ENCODE measurements around the gene GMCL2. TPM values are rescaled to one million over a fixed set of nuclear protein-coding genes. Genes with fewer than 3 reads are reported as not detected.

GMCL2 gene
- total and polyA plus RNA-seq, 9 of the 15 experiments (the other 6 are each of a cell fraction or from before 2014, with no cell fraction given): 0.04 TPM; not detected in 8

- TF ChIP-seq PHB2 (IDR thresholded peaks at IDR 0.05; ENCODE audit: low read depth) (no peak), U2AF2 (optimal IDR thresholded peaks at IDR 0.05; ENCODE audit: low read depth, low read length) (no peak), CUX1 (CRISPR knock-in tag; IDR thresholded peaks at IDR 0.05) (no peak), IRF9 (tag; IDR thresholded peaks at IDR 0.05) (no peak), IRF1 (CRISPR knock-in tag; IDR thresholded peaks at IDR 0.05; ENCODE audit: borderline replicate concordance) (no peak), HDGF (IDR thresholded peaks at IDR 0.05) (no peak), USF2 (CRISPR knock-in tag; IDR thresholded peaks at IDR 0.05) (no peak), CBFA2T2 (conservative IDR thresholded peaks at IDR 0.05) (no peak), MEIS2 (IDR thresholded peaks at IDR 0.05; ENCODE audit: partially characterized antibody) (no peak), ZFP30 (CRISPR knock-in tag; IDR thresholded peaks at IDR 0.05; ENCODE audit: borderline replicate concordance) (no peak; the same call in 1 of the 2 replicates)
- TF ChIP-seq, protein P1, sequence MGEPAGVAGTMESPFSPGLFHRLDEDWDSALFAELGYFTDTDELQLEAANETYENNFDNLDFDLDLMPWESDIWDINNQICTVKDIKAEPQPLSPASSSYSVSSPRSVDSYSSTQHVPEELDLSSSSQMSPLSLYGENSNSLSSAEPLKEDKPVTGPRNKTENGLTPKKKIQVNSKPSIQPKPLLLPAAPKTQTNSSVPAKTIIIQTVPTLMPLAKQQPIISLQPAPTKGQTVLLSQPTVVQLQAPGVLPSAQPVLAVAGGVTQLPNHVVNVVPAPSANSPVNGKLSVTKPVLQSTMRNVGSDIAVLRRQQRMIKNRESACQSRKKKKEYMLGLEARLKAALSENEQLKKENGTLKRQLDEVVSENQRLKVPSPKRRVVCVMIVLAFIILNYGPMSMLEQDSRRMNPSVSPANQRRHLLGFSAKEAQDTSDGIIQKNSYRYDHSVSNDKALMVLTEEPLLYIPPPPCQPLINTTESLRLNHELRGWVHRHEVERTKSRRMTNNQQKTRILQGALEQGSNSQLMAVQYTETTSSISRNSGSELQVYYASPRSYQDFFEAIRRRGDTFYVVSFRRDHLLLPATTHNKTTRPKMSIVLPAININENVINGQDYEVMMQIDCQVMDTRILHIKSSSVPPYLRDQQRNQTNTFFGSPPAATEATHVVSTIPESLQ (CRISPR knock-in tag; IDR thresholded peaks at IDR 0.05): no peak
- TF ChIP-seq, protein P2, sequence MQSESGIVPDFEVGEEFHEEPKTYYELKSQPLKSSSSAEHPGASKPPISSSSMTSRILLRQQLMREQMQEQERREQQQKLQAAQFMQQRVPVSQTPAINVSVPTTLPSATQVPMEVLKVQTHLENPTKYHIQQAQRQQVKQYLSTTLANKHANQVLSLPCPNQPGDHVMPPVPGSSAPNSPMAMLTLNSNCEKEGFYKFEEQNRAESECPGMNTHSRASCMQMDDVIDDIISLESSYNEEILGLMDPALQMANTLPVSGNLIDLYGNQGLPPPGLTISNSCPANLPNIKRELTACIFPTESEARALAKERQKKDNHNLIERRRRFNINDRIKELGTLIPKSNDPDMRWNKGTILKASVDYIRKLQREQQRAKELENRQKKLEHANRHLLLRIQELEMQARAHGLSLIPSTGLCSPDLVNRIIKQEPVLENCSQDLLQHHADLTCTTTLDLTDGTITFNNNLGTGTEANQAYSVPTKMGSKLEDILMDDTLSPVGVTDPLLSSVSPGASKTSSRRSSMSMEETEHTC (IDR thresholded peaks at IDR 0.05): no peak
- TF ChIP-seq, protein P3, sequence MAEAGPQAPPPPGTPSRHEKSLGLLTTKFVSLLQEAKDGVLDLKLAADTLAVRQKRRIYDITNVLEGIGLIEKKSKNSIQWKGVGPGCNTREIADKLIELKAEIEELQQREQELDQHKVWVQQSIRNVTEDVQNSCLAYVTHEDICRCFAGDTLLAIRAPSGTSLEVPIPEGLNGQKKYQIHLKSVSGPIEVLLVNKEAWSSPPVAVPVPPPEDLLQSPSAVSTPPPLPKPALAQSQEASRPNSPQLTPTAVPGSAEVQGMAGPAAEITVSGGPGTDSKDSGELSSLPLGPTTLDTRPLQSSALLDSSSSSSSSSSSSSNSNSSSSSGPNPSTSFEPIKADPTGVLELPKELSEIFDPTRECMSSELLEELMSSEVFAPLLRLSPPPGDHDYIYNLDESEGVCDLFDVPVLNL (CRISPR knock-in tag; IDR thresholded peaks at IDR 0.05; ENCODE audit: low read depth): no peak
Observed at GRCh38 chr5:178204182-178204934, 17.2 kb upstream of the GMCL2 start, which contains the start of gene HNRNPAB (continued).

Data from K562 (cell line).